Retinal pigment epithelial cell (primary cell): ENCODE results near the gene GMFB.
"Not testable (repeated sequence)": the region's sequence is repeated elsewhere in the genome, so short reads cannot be mapped to it uniquely, and the experiment has no call there.

Experiments
- DNase-seq: peaks from one replicate; pipeline ENCODE4 v3.0.0-alpha.2; 2010; ENCODE audit warnings: low read depth
- H3K4me3 ChIP-seq: 2 replicates; pipeline ENCODE4 v1.5.1; 2011; ENCODE audit warnings: mild to moderate bottlenecking, low read length, control low read depth, moderate library complexity
- TF ChIP-seq, protein P1 (sequence below): conservative IDR thresholded peaks from 2 replicates; pipeline ENCODE4 v1.5.1; 2011; ENCODE audit warnings: low read depth, low read length, control low read depth, inconsistent platforms

The GMFB gene

GRCh38 chr14:54440873-54441868, 47.6 kb downstream of the GMFB start, which contains the start of gene CNIH1:
TSS of gene CNIH1 (minus strand) at chr14:54441374. CDS start at chr14:54441327, 47 bp downstream.
- H3K4me3 ChIP-seq: peak within 1 kb of the TSS; percentile 90
- TF ChIP-seq, protein P1, sequence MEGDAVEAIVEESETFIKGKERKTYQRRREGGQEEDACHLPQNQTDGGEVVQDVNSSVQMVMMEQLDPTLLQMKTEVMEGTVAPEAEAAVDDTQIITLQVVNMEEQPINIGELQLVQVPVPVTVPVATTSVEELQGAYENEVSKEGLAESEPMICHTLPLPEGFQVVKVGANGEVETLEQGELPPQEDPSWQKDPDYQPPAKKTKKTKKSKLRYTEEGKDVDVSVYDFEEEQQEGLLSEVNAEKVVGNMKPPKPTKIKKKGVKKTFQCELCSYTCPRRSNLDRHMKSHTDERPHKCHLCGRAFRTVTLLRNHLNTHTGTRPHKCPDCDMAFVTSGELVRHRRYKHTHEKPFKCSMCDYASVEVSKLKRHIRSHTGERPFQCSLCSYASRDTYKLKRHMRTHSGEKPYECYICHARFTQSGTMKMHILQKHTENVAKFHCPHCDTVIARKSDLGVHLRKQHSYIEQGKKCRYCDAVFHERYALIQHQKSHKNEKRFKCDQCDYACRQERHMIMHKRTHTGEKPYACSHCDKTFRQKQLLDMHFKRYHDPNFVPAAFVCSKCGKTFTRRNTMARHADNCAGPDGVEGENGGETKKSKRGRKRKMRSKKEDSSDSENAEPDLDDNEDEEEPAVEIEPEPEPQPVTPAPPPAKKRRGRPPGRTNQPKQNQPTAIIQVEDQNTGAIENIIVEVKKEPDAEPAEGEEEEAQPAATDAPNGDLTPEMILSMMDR: peak; percentile 82
- DNase-seq: peak; percentile 73

DNA sequence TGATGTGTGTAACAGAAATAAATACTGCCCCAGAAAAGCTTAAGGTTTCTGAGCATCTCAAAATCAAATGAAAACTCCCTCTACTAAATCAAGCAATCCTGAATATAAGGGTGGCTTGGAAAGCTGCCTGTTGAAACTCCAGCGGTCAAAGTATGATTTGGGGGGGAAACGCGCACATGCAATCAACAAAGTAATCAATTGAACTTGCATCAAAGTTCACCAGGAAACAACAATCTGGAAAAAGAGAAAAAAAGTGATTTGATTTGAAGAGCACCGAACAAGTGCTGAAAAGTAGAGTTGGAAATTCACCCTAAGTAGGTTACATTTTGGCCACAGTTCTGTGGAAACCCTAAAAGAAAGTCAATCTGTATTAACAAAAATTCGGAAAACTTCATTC, 48.3 kb downstream of the GMFB start:
- no peak for DNase-seq
- TF ChIP-seq, protein P1: no peak
- peak overlapping the region; percentile 90 for H3K4me3 ChIP-seq

- TF ChIP-seq, protein P1: no peak
Measured at GRCh38 chr14:54440037-54440436, 48.7 kb downstream of the GMFB start.

DNA sequence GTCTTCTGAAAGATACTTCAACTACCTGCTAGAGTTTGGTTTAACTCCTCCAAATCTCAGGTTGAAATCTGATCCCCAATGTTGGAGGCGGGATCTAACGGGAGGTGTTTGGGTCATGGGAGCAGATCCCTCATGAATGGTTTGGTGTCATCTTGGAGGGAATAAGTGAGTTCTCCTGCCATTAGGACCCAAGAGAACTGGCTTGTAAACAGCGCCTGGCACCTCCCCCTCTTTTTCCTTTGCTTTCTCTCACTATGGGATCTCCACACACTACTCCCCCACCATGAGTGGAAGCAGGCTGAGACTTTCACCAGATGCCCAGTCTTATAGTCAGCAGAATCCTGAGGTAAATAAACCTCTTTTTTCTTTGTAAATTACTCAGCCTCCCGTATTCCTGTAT, 50.1 kb downstream of the GMFB start:
- TF ChIP-seq, protein P1: no peak
- H3K4me3 ChIP-seq: no peak overlapping the region
- no peak for DNase-seq

More at GRCh38 chr14:54440037-54440436, 48.7 kb downstream of the GMFB start:
- H3K4me3 ChIP-seq: peak overlapping the region; percentile 90
- no peak for DNase-seq

DNA sequence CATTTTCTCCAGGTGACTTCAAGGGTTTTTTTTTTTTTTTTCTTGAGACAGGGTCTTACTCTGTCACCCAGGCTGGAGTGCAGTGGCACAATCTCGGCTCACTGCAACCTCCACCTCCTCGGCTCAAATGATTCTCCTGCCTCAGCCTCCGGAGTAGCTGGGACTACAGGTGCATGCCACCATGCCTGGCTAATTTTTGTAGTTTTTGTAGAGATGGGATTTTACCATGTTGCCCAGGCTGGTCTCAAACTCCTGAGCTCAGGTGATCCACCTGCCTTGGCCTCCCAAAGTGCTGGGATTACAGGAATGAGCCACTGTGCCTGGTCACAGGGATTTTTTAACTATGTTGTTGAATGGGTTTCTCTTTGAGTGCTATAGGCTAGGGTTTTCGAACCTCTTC, 50.8 kb downstream of the GMFB start:
- not testable (repeated sequence) for DNase-seq, H3K4me3 ChIP-seq

DNA sequence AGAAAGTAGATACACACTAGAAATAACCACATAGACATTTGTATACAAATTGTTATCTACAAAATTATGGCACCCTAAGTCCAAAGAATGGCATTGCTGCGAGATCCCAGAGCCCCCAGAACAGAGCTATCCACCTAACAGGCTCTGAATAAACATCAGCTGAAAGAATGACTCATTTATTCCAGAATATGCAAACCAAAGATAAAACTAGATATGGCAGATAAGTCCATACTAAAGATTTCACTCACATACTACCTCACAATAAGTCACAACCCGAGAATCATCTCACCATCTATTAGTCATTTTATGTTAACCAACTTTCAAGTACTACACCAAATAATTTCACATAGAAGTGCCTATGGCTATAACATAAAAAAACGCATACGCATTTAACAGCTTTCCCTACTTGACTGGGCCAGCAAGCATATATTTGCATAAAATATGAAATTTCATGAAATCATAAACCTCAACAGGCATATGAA, 53.2 kb downstream of the GMFB start:
- H3K4me3 ChIP-seq: no peak overlapping the region
- TF ChIP-seq, protein P1: no peak
- no peak for DNase-seq

DNA sequence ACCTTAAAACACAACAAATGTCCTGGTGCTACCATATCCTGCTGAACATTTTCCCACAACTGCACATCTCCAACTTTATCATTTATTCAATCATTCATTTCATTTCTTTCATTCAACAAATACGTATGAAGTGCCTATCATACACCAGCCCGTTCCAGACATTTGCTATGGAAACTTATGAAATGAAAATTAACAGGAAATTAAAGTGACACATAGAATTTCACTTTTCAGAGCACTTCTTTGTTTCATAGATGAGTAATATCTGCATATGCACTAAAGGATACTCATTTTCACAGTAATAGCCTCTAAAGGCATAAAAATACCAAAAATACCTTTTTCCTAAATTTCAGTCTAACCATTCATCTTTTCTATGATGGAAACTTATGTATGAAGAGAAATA, 60.3 kb downstream of the GMFB start:
- no peak for DNase-seq
- TF ChIP-seq, protein P1: no peak
- H3K4me3 ChIP-seq: no peak overlapping the region
